H9 (cell line): Measurements from ENCODE around the gene FZD10. TPM values are rescaled to one million over a fixed set of nuclear protein-coding genes. Genes with fewer than 3 reads are reported as not detected.

Experiments used
- DNase-seq: peaks from one replicate; pipeline ENCODE4 v3.0.0-alpha.2; 2017
- H2AFZ ChIP-seq: one replicate; pipeline ENCODE4 v1.6.1; 2013; ENCODE audit warnings: mild to moderate bottlenecking, low read length, control low read depth, moderate library complexity
- H2AK5ac ChIP-seq: 2 replicates; pipeline ENCODE4 v1.6.1; 2013; ENCODE audit warnings: low read length, control low read depth, mixed read lengths; ENCODE audit not compliant: insufficient read length
- H2BK120ac ChIP-seq: one replicate; pipeline ENCODE4 v1.6.1; 2013; ENCODE audit warnings: low read depth, mild to moderate bottlenecking, low read length, control low read depth, inconsistent platforms; ENCODE audit not compliant: poor library complexity, severe bottlenecking
- H2BK12ac ChIP-seq: 2 replicates; pipeline ENCODE4 v1.6.1; 2013; ENCODE audit warnings: low read length, control low read depth, mixed read lengths, low read depth; ENCODE audit not compliant: insufficient read length
- H2BK15ac ChIP-seq: 2 replicates; pipeline ENCODE4 v1.6.1; 2013; ENCODE audit warnings: low read depth, low read length, control low read depth
- H2BK20ac ChIP-seq: one replicate; pipeline ENCODE4 v1.6.1; 2013; ENCODE audit warnings: low read depth, mild to moderate bottlenecking, low read length, control low read depth, inconsistent platforms; ENCODE audit not compliant: poor library complexity, severe bottlenecking
- H2BK5ac ChIP-seq: 2 replicates; pipeline ENCODE4 v1.6.1; 2013; ENCODE audit warnings: low read length, control low read depth, mixed read lengths; ENCODE audit not compliant: insufficient read length
- H3K14ac ChIP-seq: 2 replicates; pipeline ENCODE4 v1.6.1; 2013; ENCODE audit warnings: low read length, control low read depth; ENCODE audit not compliant: insufficient read depth
- H3K18ac ChIP-seq: 2 replicates; pipeline ENCODE4 v1.6.1; 2013; ENCODE audit warnings: low read depth, mild to moderate bottlenecking, mixed read lengths, low read length, control low read depth; ENCODE audit not compliant: insufficient read length
- H3K23ac ChIP-seq: 2 replicates; pipeline ENCODE4 v1.6.1; 2013; ENCODE audit warnings: low read length, control low read depth, mixed read lengths, low read depth; ENCODE audit not compliant: insufficient read length
- H3K23me2 ChIP-seq: 2 replicates; pipeline ENCODE4 v1.6.1; 2013; ENCODE audit warnings: low read depth, mild to moderate bottlenecking, mixed read lengths, low read length, control low read depth; ENCODE audit not compliant: insufficient read length, poor library complexity, severe bottlenecking
- H3K27ac ChIP-seq: 2 replicates; pipeline ENCODE4 v1.5.1; 2013; ENCODE audit warnings: low read length, control low read depth, mixed read lengths, low read depth; ENCODE audit not compliant: insufficient read length
- H3K27me3 ChIP-seq: 2 replicates; pipeline ENCODE4 v1.6.1; 2013; ENCODE audit warnings: low read length, control low read depth, inconsistent platforms; ENCODE audit not compliant: insufficient read depth
- H3K4ac ChIP-seq: 2 replicates; pipeline ENCODE4 v1.6.1; 2013; ENCODE audit warnings: low read depth, mild to moderate bottlenecking, control low read depth, inconsistent platforms, low read length, moderate library complexity
- H3K4me1 ChIP-seq: 2 replicates; pipeline ENCODE4 v1.6.1; 2013; ENCODE audit warnings: low read length, control low read depth, inconsistent platforms; ENCODE audit not compliant: insufficient read depth
- H3K4me2 ChIP-seq: 2 replicates; pipeline ENCODE4 v1.6.1; 2013; ENCODE audit warnings: low read length, control low read depth, mixed read lengths; ENCODE audit not compliant: insufficient read length, insufficient read depth
- H3K56ac ChIP-seq: 2 replicates; pipeline ENCODE4 v1.6.1; 2013; ENCODE audit warnings: low read depth, mild to moderate bottlenecking, mixed read lengths, low read length, control low read depth; ENCODE audit not compliant: insufficient read length
- H3K79me1 ChIP-seq: 2 replicates; pipeline ENCODE4 v1.6.1; 2013; ENCODE audit warnings: low read depth, mild to moderate bottlenecking, moderate library complexity, low read length, control low read depth, inconsistent platforms; ENCODE audit not compliant: insufficient read depth, poor library complexity, severe bottlenecking
- H3K79me2 ChIP-seq: 2 replicates; pipeline ENCODE4 v1.6.1; 2013; ENCODE audit warnings: low read length, control low read depth, inconsistent platforms; ENCODE audit not compliant: insufficient read depth
- H3K9ac ChIP-seq: 2 replicates; pipeline ENCODE4 v1.6.1; 2013; ENCODE audit warnings: low read length, control low read depth, mixed read lengths; ENCODE audit not compliant: insufficient read length; ENCODE audit errors: extremely low read depth
- H3K9me3 ChIP-seq: one replicate; pipeline ENCODE4 v1.6.1; 2013; ENCODE audit warnings: low read depth, low read length, inconsistent platforms; ENCODE audit not compliant: control insufficient read depth
- H3T11ph ChIP-seq: one replicate; pipeline ENCODE4 v1.6.1; 2013; ENCODE audit warnings: mild to moderate bottlenecking, low read length, control low read depth, inconsistent platforms
- H4K20me1 ChIP-seq: one replicate; pipeline ENCODE4 v1.6.1; 2013; ENCODE audit not compliant: control insufficient read depth, insufficient read length, insufficient read depth
- H4K5ac ChIP-seq: 2 replicates; pipeline ENCODE4 v1.6.1; 2013; ENCODE audit warnings: low read depth, mild to moderate bottlenecking, mixed read lengths, low read length, control low read depth; ENCODE audit not compliant: insufficient read length
- H4K8ac ChIP-seq: replicated peaks from 2 replicates; pipeline ENCODE4 v1.6.1; 2013; ENCODE audit warnings: low read length, control low read depth, mixed read lengths, low read depth; ENCODE audit not compliant: insufficient read length
- H4K91ac ChIP-seq: 2 replicates; pipeline ENCODE4 v1.6.1; 2013; ENCODE audit warnings: low read depth, mild to moderate bottlenecking, moderate library complexity, mixed read lengths, low read length, control low read depth; ENCODE audit not compliant: insufficient read length
- H3K27ac Mint-ChIP-seq, 3 experiments: 2 replicates in 2 of 3; 3 replicates in 1 of 3; pipeline ENCODE4 v1.8.0; 2020 to 2021; ENCODE audit warnings: mixed read lengths in 3 of 3, mild to moderate bottlenecking in 1 of 3, moderate library complexity in 1 of 3
- H3K27me3 Mint-ChIP-seq: 2 replicates; pipeline ENCODE4 v1.8.0; 2021; ENCODE audit warnings: low read depth, mild to moderate bottlenecking, moderate library complexity, mixed read lengths
- H3K36me3 Mint-ChIP-seq, 3 experiments: 2 replicates in 2 of 3; 3 replicates in 1 of 3; pipeline ENCODE4 v1.8.0; 2020 to 2021; ENCODE audit warnings: low read depth in 3 of 3, mixed read lengths in 3 of 3; ENCODE audit not compliant: insufficient read depth in 1 of 3
- H3K4me1 Mint-ChIP-seq, 2 experiments: 2 replicates each; pipeline ENCODE4 v1.8.0; 2020; ENCODE audit warnings: mixed read lengths in 2 of 2
- H3K4me3 Mint-ChIP-seq, 2 experiments: 2 replicates in 1 of 2; 3 replicates in 1 of 2; pipeline ENCODE4 v1.8.0; 2020 to 2021; ENCODE audit warnings: mild to moderate bottlenecking in 2 of 2, mixed read lengths in 2 of 2, moderate library complexity in 1 of 2
- H3K9me3 Mint-ChIP-seq, 2 experiments: 2 replicates in 1 of 2; 3 replicates in 1 of 2; pipeline ENCODE4 v1.8.0; 2020; ENCODE audit warnings: mild to moderate bottlenecking in 2 of 2, mixed read lengths in 2 of 2, moderate library complexity in 1 of 2
- WGBS: extraction: QIAGEN DNeasy Blood & Tissue Kit; methylation state at CpG from one replicate; pipeline ENCODE4 v1.1.7; 2013; ENCODE audit warnings: missing lambda C conversion rate, low lambda C conversion rate, mixed read lengths; ENCODE audit not compliant: insufficient read length; ENCODE audit errors: extremely low coverage; 5-methylcytosine and 5-hydroxymethylcytosine counted together
- total RNA-seq: library from RNA; stranded (reverse); gene quantifications from 2 replicates; pipeline ENCODE4 v1.2.1, GENCODE V29; 2021
- TF ChIP-seq, protein P1 (sequence below): fragments of 200-600 bp; sonication (generic); conservative IDR thresholded peaks from 3 replicates; pipeline ENCODE4 v1.8.0; 2021; ENCODE audit warnings: antibody characterized with exemption, mild to moderate bottlenecking

FZD10 gene
- total RNA-seq, 1 experiment from 2014 or later = 1.0 TPM

DNA sequence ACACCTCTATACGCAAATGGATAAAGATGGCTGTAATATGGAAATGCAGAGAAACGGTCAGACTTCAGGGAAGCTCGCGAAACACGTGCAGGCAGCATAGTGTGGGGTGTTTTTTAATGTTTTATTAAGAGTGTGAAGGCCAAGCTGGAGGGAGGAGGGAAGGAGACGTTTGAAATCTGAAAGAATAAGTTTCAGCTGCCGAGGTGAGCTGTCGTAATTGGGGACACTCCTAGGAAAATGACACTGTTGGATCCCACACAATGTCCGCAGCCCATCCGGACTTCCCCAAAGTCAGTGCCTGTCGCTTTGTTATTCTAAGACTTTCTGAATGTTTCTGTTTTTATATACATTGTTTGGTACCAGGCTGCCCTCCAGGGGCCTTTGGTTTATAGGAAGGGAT, 8.3 kb downstream of the FZD10 start:
- Mint-ChIP-seq H3K4me3 (no peak overlapping the region), H3K36me3 (no peaks in the 10 kb centered on the region), H3K27me3 (peaks cover 97% of the 10 kb centered on the region), H3K4me1 (peaks cover 20% of the 10 kb centered on the region in 2 experiments), H3K9me3 (no peaks in the 10 kb centered on the region; a peak in 2 of 5 replicates), H3K27ac (no peak overlapping the region)
- H2BK12ac ChIP-seq = no peak overlapping the region
- H3K4me2 ChIP-seq = no peak overlapping the region
- no peak overlapping the region for H2AFZ ChIP-seq
- no peak overlapping the region for H2BK5ac ChIP-seq
- TF ChIP-seq, protein P1, sequence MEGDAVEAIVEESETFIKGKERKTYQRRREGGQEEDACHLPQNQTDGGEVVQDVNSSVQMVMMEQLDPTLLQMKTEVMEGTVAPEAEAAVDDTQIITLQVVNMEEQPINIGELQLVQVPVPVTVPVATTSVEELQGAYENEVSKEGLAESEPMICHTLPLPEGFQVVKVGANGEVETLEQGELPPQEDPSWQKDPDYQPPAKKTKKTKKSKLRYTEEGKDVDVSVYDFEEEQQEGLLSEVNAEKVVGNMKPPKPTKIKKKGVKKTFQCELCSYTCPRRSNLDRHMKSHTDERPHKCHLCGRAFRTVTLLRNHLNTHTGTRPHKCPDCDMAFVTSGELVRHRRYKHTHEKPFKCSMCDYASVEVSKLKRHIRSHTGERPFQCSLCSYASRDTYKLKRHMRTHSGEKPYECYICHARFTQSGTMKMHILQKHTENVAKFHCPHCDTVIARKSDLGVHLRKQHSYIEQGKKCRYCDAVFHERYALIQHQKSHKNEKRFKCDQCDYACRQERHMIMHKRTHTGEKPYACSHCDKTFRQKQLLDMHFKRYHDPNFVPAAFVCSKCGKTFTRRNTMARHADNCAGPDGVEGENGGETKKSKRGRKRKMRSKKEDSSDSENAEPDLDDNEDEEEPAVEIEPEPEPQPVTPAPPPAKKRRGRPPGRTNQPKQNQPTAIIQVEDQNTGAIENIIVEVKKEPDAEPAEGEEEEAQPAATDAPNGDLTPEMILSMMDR = no peak
- H3K56ac ChIP-seq = no peak overlapping the region
- H3K4me1 ChIP-seq = no peaks in the 10 kb centered on the region
- no peak overlapping the region for H3K14ac ChIP-seq
- no peak overlapping the region for H4K5ac ChIP-seq
- no peaks in the 10 kb centered on the region for H3K79me1 ChIP-seq
- H3K23me2 ChIP-seq = no peaks in the 10 kb centered on the region
- H3K23ac ChIP-seq = no peak overlapping the region
- no peak overlapping the region for H2BK15ac ChIP-seq
- no peaks in the 10 kb centered on the region for H4K20me1 ChIP-seq
- H3K27me3 ChIP-seq = peaks cover 48% of the 10 kb centered on the region
- H3K79me2 ChIP-seq = no peaks in the 10 kb centered on the region
- no CpG with 5 or more reads among the region's 11 CpGs for WGBS
- no peaks in the 10 kb centered on the region for H3K9me3 ChIP-seq
- H2BK20ac ChIP-seq = no peak overlapping the region
- H2AK5ac ChIP-seq = no peak overlapping the region
- DNase-seq = no peak
- no peak overlapping the region for H3T11ph ChIP-seq
- no peak overlapping the region for H2BK120ac ChIP-seq
- H3K9ac ChIP-seq = no peak overlapping the region
- H3K4ac ChIP-seq = no peak overlapping the region
- H4K91ac ChIP-seq = no peak overlapping the region
- no peak overlapping the region for H3K27ac ChIP-seq
- H4K8ac ChIP-seq = no peak overlapping the region
- H3K18ac ChIP-seq = no peak overlapping the region
